Measurements from ENCODE around the gene ATP2B2. TPM values are rescaled to one million over a fixed set of nuclear protein-coding genes. Genes with fewer than 3 reads are reported as not detected.

The ATP2B2 gene
- total RNA-seq, 1 donor from 2014 or later = not detected

DNA sequence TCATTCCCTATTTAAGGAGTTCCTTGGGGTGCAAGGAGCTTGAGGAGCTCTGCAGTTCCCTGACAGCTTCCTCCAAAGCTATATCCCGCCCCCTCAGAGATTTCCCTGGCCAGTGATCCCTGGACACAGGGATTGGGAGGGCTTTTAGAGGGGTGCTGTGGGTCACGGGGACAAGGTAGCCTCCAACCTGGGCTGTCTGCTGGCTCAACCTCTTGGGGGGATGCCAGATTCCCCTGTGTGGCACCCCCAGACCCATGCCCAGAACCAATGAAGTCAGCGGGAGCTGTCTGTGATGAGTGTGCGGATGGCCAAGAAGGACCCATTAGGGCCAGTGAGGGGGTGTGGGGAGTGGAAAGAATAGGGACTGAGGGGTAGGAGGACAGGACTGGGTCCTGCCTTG, 21.0 kb upstream of the ATP2B2 start:
- DNase-seq (ENCODE audit: low spot score) = no peak
- intact Hi-C loops (cut with micrococcal nuclease) = no loop called here
- no peak overlapping the region for H3K4me3 Mint-ChIP-seq
- H3K27ac Mint-ChIP-seq = no peak overlapping the region
- H3K27me3 Mint-ChIP-seq (ENCODE audit: insufficient read depth) = peaks cover 29% of the 10 kb centered on the region
- no peaks in the 10 kb centered on the region for H3K36me3 Mint-ChIP-seq (ENCODE audit: low read depth)
- H3K4me1 Mint-ChIP-seq (ENCODE audit: low read depth) = no peaks in the 10 kb centered on the region
- H3K9me3 Mint-ChIP-seq = no peaks in the 10 kb centered on the region

- no peaks in the 10 kb centered on the region for H3K36me3 Mint-ChIP-seq (ENCODE audit: low read depth)
Observed at GRCh38 chr3:10524799-10525301, 19.5 kb upstream of the ATP2B2 start.

DNA sequence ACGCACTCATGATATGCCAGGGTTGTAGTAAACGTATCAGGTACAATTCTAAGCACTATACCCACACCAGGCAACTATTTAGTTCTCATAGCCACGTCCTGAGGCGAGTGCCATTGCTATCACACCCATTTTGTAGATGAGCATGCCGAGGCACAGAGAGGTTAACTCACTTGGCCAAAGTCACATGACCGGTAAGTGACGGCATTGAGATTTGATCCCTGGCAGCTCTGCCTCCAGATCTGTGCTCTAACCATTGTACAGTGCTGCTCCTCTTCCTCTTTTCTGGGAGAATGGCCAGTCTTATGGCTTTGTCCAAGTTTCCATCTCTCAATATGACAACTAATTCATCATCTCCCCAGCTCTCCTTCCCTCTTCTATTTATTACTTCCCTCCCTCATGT, 18.9 kb upstream of the ATP2B2 start:
- Mint-ChIP-seq H3K27me3 (ENCODE audit: insufficient read depth) (peaks cover 34% of the 10 kb centered on the region), H3K9me3 (no peaks in the 10 kb centered on the region), H3K4me1 (ENCODE audit: low read depth) (no peaks in the 10 kb centered on the region), H3K27ac (no peak overlapping the region), H3K36me3 (ENCODE audit: low read depth) (no peaks in the 10 kb centered on the region), H3K4me3 (no peak overlapping the region)
- no peak for DNase-seq (ENCODE audit: low spot score)
- intact Hi-C loops (cut with micrococcal nuclease) = no loop called here

More at GRCh38 chr3:10524799-10525301, 19.5 kb upstream of the ATP2B2 start:
- peaks cover 34% of the 10 kb centered on the region for H3K27me3 Mint-ChIP-seq (ENCODE audit: insufficient read depth)
- H3K4me1 Mint-ChIP-seq (ENCODE audit: low read depth) = no peaks in the 10 kb centered on the region
- intact Hi-C loops (cut with micrococcal nuclease) = no loop called here
- H3K9me3 Mint-ChIP-seq = no peaks in the 10 kb centered on the region
- H3K27ac Mint-ChIP-seq = no peak overlapping the region
- no peak overlapping the region for H3K4me3 Mint-ChIP-seq
- no peak for DNase-seq (ENCODE audit: low spot score)

DNA sequence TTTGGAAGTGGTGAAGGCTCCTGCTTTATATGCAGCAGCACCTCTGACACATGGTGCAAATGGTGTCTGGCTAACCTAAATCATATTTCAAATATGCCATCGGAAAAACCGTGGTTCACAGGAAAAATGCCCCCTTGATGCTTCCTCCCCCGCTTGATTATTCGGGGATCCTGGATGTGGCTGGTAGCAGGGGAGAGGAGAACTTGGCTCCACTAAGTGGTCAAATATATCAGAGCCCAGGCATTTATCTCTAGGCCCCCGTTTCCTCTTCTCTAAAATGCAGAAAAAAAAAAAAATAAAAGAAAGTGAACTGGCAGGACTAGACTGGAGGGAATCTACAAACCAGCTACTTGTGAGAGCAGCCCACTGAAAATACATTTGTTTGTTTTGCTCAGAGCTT, 18.2 kb upstream of the ATP2B2 start:
- no peak for DNase-seq (ENCODE audit: low spot score)
- no peak overlapping the region for H3K4me3 Mint-ChIP-seq
- H3K36me3 Mint-ChIP-seq (ENCODE audit: low read depth) = no peaks in the 10 kb centered on the region
- H3K27ac Mint-ChIP-seq = no peak overlapping the region
- H3K27me3 Mint-ChIP-seq (ENCODE audit: insufficient read depth) = peaks cover 36% of the 10 kb centered on the region
- intact Hi-C loops (cut with micrococcal nuclease) = no loop called here
- no peaks in the 10 kb centered on the region for H3K4me1 Mint-ChIP-seq (ENCODE audit: low read depth)
- no peaks in the 10 kb centered on the region for H3K9me3 Mint-ChIP-seq

DNA sequence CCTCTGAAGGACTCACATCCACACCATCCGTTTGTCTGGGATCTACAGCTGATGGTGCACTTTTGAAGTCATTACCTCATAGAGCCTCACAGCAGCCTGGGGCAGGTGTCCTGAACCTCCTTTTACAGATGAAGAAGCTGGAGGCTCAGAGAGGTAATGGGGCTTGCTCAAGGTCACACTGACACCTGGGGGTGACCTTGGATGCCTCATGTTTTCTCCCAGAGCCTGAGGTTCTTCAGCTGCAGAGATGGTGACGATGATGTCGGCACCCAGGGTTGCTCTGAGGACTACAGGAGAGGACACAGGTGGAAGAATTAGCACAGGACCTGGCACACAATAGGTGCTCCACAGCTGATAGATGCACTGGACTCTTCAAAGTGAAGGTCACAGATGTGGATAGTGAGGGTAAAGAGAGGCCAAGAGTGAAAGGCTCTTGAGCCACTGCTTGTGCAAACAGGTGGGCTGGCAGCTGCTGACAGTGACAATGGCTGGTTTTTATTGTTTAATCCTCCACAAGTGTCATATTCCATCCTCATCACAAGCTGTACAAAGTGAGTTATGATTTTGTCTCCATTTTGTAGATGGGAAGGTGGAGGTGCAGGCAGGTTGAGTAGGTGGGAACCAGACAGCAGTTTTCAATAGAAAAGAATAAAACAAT, 17.4 kb upstream of the ATP2B2 start:
- intact Hi-C loops (cut with micrococcal nuclease) = no loop called here
- no peak for DNase-seq (ENCODE audit: low spot score)
- H3K27ac Mint-ChIP-seq = no peak overlapping the region

GRCh38 chr3:10521772-10522441, 16.5 kb upstream of the ATP2B2 start:
- no peaks in the 10 kb centered on the region for H3K36me3 Mint-ChIP-seq (ENCODE audit: low read depth)
- H3K9me3 Mint-ChIP-seq = no peaks in the 10 kb centered on the region
- intact Hi-C loops (cut with micrococcal nuclease) = no loop called here
- peaks cover 36% of the 10 kb centered on the region for H3K27me3 Mint-ChIP-seq (ENCODE audit: insufficient read depth)
- no peak overlapping the region for H3K27ac Mint-ChIP-seq
- no peak overlapping the region for H3K4me3 Mint-ChIP-seq
- no peak for DNase-seq (ENCODE audit: low spot score)
- no peaks in the 10 kb centered on the region for H3K4me1 Mint-ChIP-seq (ENCODE audit: low read depth)

More for the DNA sequence above, 17.4 kb upstream of the ATP2B2 start:
- Mint-ChIP-seq H3K27me3 (ENCODE audit: insufficient read depth) (peaks cover 36% of the 10 kb centered on the region), H3K36me3 (ENCODE audit: low read depth) (no peaks in the 10 kb centered on the region), H3K4me1 (ENCODE audit: low read depth) (no peaks in the 10 kb centered on the region), H3K9me3 (no peaks in the 10 kb centered on the region), H3K4me3 (no peak overlapping the region)

DNA sequence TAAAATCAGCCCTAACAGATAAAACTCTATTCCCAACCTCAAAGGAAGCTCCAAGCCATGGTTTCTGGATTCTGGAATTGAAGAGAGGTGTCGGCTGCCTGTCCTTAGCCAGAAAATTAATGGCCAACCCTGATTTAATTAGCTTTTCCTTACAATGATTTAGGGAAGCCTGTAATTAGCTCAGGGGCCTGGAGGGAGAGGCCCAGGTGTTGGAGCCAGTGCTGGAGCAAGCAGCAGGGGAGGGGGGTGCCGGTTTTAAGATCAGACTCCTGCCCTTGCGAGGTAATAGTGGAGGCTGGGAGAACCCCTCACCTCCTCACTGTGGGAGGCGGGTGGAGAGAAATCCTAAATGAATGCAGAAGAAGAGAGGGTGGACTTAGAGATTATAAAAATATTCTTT, 14.7 kb upstream of the ATP2B2 start:
- no peak for DNase-seq (ENCODE audit: low spot score)
- Mint-ChIP-seq H3K4me3 (no peak overlapping the region), H3K27me3 (ENCODE audit: insufficient read depth) (peaks cover 31% of the 10 kb centered on the region), H3K36me3 (ENCODE audit: low read depth) (no peaks in the 10 kb centered on the region), H3K4me1 (ENCODE audit: low read depth) (no peaks in the 10 kb centered on the region), H3K27ac (no peak overlapping the region), H3K9me3 (no peaks in the 10 kb centered on the region)
- intact Hi-C loops (cut with micrococcal nuclease) = no loop called here

DNA sequence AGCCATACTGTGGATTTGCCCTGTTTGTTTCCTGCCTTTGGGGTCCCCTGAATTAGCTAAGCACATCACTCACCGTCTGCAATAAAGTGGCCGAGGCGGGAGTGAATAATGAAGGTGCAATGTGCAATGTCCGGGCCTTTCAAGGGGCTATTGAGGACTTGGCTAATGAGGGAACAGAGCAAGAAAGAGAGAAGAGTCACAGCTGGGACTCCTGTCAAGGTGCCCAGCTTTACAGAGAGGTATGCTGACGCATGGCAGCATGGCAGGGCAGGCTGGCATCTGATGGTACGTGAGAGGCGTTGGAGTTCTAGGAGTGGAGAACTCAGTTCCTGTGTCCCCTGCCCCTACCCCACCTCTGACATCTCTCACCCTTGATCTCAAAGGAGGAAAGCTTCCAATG, 13.8 kb upstream of the ATP2B2 start:
- Mint-ChIP-seq H3K36me3 (ENCODE audit: low read depth) (no peaks in the 10 kb centered on the region), H3K9me3 (no peaks in the 10 kb centered on the region), H3K27ac (no peak overlapping the region), H3K4me3 (no peak overlapping the region), H3K27me3 (ENCODE audit: insufficient read depth) (peaks cover 24% of the 10 kb centered on the region), H3K4me1 (ENCODE audit: low read depth) (no peaks in the 10 kb centered on the region)
- no peak for DNase-seq (ENCODE audit: low spot score)
- intact Hi-C loops (cut with micrococcal nuclease) = no loop called here

DNA sequence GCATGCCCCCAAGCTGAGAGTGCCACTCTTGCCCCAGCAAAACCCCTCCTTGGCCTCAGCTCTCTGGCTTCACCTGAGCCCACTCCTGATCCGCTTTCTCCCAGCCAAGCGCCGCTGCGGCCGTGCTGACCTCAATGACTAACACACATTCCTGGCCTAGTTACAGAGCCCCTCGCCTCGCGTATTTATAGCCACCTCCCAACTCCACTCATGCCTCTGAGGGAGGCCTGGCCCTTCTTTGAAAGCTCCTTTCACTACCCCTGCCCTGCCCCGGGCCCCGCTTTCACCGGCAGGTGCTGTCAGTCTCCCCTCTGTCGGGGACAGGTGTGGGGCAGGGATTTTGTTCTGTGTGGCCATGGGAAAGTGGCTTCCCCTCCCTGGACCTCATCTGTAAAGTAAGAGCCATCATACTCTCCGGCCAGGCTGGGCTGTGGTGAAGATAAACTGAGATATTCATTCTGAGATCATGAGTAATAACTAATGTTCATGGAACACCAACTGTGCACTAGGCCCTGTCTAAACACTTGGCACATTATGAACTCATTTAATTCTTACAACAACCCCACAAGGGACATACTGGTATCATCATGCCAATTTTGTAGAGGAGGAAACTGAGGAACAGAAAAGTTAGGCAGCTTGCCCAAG, 13.2 kb upstream of the ATP2B2 start:
- Mint-ChIP-seq H3K36me3 (ENCODE audit: low read depth) (no peaks in the 10 kb centered on the region), H3K4me3 (no peak overlapping the region), H3K4me1 (ENCODE audit: low read depth) (no peaks in the 10 kb centered on the region), H3K27ac (no peak overlapping the region), H3K27me3 (ENCODE audit: insufficient read depth) (peaks cover 19% of the 10 kb centered on the region), H3K9me3 (no peaks in the 10 kb centered on the region)
- DNase-seq (ENCODE audit: low spot score) = no peak
- intact Hi-C loops (cut with micrococcal nuclease) = no loop called here

DNA sequence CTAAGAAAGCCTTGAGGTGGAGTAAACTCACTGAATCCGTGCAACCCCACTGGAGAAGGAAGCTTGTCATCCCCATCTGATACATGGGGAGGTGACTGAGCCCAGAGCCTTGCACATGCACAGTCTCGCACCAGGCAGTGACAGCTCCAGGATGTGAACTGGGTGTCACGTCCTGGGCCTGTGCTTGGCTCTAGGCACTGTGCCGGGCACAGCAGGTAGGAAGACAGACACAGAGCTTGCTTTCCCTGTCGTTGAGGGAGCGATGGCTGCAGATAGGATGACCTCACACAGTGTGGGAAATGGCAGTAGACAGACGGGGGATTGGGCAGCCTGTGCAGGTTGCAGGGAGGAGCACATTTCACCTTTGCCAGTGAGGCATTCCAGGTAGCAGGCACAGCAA, 12.2 kb upstream of the ATP2B2 start:
- no peak overlapping the region for H3K27ac Mint-ChIP-seq
- intact Hi-C loops (cut with micrococcal nuclease) = no loop called here
- no peaks in the 10 kb centered on the region for H3K4me1 Mint-ChIP-seq (ENCODE audit: low read depth)
- DNase-seq (ENCODE audit: low spot score) = no peak
- H3K4me3 Mint-ChIP-seq = no peak overlapping the region
- peaks cover 10% of the 10 kb centered on the region for H3K27me3 Mint-ChIP-seq (ENCODE audit: insufficient read depth)
- no peaks in the 10 kb centered on the region for H3K36me3 Mint-ChIP-seq (ENCODE audit: low read depth)
- H3K9me3 Mint-ChIP-seq = no peaks in the 10 kb centered on the region

DNA sequence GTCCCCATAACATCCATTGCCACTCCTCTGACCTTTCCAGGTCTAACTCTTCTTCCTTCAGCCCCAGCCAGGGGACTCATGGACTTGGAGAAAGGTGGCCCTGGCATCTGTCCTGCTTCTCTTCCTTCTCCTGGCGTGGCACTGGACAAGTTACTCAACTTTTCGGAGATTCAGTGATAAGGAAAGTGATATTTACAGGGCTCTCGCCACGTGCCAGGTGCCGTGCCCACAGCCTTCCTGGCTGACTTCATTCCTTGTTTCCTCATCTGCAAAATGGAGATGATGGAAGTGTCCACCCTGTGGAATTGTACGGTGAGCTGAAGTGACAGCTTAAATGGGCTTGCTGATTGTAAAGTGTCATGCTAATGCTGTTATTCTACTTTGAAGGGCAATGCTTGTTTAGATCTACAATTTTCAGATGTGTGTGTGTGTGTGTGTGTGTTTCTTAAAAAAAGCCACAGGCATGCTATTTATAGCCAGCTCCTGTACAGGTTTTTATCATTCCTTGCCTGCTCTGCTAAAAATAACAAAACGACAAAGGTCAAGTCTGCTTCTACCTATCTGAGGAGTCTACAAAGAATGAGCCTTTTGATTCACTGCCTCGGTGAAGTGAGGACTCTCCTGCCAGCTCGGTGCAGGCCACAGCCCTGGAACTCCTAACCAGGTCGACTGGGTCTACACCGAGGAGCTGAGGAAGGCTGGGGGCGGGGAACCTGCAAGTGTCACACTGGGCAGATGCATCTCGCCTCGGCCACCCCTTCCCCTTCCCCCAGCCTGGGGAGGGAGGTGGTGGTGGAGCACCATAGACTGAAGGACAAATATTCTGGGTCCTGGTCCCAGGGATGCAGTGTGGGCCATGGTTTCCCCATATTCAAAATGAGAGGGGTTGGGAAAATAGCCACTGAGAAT, 11.4 kb upstream of the ATP2B2 start:
- no peaks in the 10 kb centered on the region for H3K36me3 Mint-ChIP-seq (ENCODE audit: low read depth)
- intact Hi-C loops (cut with micrococcal nuclease) = no loop called here

DNA sequence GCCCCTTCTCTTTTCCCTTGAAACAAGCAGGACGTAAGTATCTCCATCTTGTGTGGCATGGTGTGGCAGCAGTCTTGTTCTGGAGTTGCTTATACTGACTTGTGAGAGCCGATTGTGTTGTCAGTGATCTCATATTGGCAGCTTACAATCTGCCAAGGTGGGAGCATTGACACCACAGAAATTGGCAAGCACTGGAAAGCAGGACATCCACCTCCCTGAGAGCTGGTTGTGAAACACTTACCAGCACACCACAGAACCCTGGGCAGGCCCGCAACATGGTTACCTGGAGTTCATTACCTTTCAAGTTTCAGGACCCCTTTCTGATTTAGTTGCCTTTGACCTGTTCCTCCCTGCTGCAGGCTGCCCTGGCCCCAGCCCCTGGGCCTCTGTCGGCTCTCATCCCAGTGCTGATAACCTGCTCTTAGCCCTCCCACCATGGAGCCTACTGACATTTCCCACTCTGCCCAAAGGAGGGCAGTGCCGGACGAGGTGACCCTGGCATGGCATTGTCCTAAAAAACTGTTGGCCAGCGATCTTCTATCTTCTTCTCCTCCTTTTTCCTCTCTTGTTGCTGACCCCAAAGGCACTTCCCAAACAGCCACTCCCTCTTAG, 10.6 kb upstream of the ATP2B2 start:
- no peaks in the 10 kb centered on the region for H3K4me1 Mint-ChIP-seq (ENCODE audit: low read depth)
- no peaks in the 10 kb centered on the region for H3K36me3 Mint-ChIP-seq (ENCODE audit: low read depth)
- peaks cover 5% of the 10 kb centered on the region for H3K27me3 Mint-ChIP-seq (ENCODE audit: insufficient read depth)
- DNase-seq (ENCODE audit: low spot score) = no peak
- no peaks in the 10 kb centered on the region for H3K9me3 Mint-ChIP-seq
- H3K27ac Mint-ChIP-seq = no peak overlapping the region
- intact Hi-C loops (cut with micrococcal nuclease) = no loop called here
- no peak overlapping the region for H3K4me3 Mint-ChIP-seq

More for the DNA sequence above, 11.4 kb upstream of the ATP2B2 start:
- H3K4me3 Mint-ChIP-seq = no peak overlapping the region
- peaks cover 9% of the 10 kb centered on the region for H3K27me3 Mint-ChIP-seq (ENCODE audit: insufficient read depth)
- DNase-seq (ENCODE audit: low spot score) = no peak
- no peaks in the 10 kb centered on the region for H3K9me3 Mint-ChIP-seq
- no peak overlapping the region for H3K27ac Mint-ChIP-seq
- no peaks in the 10 kb centered on the region for H3K4me1 Mint-ChIP-seq (ENCODE audit: low read depth)

Data from activated T-helper 1 cell treated with anti-CD3 and anti-CD28 coated beads, Interleukin-12 subunit alpha, Interleukin-12 subunit beta, Interleukin-2, Interleukin-4 antibody, amounts not matched to agents 30 ng/mL and 10 ng/mL and 1 ng/mL, durations not matched to agents 14 hours and 24 hours and 36 hours (primary cell).